HG03457 (cell line): ENCODE data around the gene EFL1.

Experiments
- ATAC-seq: cut with Tn5 transposase; IDR thresholded peaks from one replicate; pipeline ENCODE4 v1.9.1; 2021; ENCODE audit warnings: moderate number of reproducible peaks; ENCODE audit not compliant: unreplicated experiment

Gene EFL1

DNA sequence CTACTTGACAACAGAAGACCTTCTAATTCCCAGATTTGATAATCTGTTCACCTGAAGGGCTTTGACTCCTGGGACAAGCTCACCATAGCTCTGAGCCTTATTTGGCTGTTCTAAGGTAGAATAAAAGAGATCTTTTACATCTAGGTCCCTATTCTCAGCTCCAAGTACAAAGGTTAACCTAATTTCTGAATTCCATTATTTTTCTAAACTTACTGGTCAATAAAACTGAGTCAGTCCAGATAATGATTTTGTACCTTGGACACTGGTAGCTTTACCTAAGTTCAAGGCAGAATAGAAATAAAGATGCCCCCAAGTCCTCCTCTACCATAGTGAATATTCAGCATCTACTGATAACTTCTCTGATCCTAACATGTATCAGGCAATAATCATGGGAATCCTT lies 135.0 kb downstream of the EFL1 start:
- no peak for ATAC-seq

DNA sequence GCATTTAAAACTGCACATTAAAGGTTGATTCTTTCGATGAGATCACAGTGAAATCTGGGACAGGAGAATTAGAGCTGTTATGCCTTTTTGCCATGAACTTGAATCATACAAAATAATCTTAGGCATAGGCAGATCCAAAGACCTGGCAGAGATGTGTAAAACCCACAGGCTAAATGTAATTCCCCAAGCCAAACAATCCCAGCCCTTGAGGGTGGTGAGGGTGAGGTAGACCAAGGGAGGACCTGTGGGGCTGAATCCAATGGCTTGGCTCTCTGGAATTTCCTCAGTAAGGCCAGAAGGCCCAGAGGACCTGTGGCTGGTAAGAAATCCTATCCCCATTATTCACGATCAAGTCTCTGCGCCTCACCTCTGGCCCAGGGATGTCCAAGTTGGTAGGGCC lies 136.2 kb downstream of the EFL1 start:
- ATAC-seq = no peak

DNA sequence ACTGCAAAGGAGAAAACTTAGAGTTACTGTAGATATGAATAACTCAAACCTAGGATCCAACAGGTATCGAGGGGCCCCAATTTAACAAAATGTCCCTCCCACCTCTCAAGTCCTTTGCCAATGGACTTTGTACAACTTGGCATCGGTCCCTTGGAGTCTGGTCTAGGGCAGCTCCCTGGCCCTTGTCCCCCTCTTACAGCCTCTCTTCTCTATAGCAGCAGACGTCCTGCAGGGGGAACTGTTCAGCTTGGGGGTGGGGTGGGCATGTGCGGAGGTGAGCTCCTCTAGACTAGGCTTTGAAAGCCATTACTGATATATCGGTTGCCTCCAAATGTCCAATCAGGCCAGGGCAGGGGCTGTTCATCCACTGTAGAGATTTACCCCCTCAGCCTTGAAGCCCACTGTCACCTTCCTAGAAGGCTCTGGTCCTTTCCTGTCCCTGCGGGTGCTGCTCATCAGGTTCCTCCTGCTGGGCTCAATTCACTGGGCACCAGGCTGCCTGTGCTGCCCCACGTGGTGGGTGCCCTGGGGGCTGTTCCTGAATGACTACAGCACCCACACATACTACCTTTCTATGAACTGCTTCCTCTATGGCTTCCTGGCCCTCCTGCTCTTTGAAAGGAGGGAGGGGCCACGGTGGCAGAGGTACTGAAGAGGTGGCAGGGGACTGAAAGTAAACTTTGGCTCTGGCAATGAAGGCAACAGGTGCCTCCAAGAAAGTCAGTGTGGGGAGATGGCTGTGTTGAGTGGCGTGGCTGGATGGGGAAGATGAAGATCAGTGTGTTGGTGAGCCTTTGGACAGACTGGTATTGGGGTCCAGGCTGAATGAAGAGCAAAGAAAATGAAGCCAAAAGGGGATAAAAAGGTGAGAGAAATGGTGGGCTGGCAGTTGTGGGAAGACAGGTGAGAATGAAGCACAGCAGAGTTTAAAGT lies 137.9 kb downstream of the EFL1 start:
- ATAC-seq = no peak

DNA sequence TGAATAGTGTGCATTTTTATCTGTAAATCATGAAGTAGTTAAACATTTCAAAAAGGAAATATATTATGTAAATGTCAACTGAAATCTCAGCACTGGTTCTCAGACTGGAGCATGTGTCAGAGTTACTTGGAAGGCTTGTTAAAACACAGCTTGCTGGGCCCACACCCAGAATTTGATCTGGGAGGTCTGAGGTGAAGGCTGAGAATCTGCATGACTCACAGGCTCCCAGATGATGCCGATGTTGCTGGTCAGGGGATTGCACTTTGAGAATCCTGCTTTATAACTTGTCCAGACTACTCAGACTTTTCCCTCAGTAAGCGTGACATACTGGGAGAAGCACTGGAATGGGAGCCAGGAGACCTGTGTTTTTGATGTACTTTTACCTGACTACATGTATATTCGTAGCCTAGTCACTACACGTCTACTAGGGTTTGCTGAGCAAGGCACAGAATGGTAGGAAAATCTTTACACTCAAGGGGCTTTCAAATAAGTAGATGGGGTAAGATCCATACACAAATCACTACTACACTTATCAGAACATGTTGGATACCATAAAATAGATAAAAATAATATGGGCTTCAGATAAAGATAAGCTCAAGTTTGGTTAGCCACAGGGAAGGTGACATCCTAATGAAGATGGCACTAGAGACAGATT lies 139.7 kb downstream of the EFL1 start:
- no peak for ATAC-seq

DNA sequence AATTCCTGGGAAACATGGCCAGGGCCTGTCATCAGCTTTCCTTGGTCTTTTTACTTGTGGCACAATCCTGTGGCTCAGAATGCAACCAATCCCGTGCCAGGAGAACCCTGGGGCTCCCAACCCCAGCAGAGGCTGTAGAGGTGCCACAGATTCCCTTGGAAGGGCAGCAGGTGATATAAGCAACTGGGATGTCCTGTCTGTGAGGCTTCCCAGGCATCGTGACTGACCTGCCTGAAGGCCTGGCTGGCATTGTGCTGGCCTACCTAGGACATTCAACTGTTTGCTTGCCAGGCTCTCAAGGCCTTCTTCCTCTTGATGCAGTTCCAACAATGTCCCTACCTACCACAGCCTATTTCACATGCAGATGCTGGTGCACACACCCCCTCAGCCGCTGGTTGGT lies 144.5 kb downstream of the EFL1 start:
- no peak for ATAC-seq

DNA sequence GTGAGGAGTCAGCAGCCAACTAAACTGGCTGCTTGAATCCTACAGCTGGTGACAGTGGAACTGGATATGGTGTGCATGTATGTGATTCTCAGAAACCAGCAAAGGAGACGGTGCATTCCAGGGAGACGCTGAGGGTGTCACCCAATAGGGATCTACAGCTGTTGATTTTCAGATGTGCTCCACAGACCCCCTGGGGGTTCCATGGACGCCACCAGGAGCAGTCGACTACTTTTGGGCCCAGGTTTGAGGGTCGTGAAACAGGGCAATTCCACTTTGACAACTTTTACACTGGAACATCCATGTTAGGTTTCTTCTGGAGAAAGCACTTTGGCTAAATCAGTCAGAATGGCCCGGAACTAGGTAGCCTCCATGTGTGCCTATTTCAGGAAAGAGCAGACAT lies 145.2 kb downstream of the EFL1 start:
- ATAC-seq = no peak

DNA sequence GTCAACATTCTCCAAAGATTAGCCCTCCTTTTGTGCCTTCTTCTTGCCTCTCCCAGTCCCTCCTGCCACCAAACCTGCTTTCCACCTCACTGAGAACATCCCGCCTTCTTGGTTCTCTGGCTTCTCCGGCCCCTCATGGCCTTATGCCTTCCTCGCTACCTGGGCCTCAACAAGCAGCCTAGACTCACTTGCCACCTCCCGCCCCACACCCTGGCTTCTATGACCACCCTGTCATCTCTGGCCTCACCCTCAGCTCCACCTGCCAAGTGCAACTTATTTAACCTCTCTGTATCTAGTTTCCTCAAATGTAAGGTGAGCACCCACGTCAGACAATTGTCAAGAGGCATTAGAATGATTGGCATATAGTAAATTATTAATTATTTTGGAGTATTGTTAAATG lies 147.9 kb downstream of the EFL1 start:
- no peak for ATAC-seq

DNA sequence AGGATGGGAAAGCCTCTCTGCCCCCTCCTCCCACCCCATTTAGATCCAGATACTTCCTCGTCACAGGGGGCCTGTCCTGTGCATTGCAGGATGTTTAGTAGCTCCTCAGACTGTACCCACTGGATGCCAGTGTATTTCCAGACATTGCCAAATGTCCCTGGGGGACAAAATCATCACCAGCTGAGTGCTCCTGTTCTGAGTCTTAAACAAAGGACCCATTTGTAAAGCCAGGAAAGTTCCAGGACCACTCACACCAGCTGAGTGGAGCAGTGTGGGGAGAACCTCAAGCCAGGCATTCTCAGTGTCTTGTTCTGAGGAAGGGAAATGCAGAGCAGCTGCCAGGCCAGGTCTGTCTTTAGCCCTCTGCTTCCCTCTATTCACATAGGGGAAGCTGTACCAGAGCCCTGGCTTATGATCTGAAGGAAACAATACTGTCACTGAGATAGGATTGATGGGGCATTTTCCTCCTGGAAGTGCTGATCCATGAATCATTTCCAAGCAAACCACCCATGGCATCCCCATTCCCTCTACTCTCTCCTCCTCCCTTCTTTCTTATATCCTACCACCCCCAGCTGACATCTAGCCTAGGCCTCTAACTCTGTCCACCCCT lies 149.3 kb downstream of the EFL1 start:
- ATAC-seq = no peak

DNA sequence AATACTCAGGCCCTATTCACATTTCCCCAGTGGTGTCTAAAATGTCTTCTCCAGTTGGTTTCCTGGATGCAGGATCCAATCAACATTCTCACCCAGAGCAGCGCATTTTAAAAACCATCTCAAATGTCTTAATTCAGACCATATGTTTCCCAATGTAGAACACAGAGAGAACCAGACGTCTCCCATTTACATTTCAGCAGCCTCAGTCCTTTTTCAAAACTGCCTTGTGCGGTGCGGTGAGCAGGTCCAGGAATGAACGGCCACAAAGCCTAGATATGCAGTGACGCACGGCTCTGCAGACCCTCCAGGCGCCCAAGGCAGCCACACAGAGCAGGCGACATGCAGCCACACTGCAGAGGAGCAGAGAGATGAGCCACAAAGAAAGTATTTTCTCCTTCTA lies 150.6 kb downstream of the EFL1 start:
- ATAC-seq = no peak

DNA sequence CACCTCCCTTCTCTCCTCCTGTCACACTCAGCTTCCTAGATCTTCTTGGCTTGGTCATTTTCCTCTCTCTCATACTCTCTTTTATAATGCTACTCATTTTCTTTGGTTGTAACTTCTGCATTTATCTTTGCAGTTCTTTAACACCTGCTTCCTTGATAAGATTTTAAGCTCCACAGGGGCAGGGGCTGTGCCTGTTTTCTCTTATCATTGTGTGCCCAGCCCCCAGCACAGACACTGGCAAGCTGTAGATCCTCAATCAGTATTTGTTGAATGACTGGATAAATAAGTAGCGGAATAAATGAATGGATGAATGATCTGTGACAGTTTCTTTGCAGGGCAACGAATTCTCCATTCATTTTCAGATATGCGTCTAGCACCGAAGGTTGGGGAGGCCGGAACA lies 152.4 kb downstream of the EFL1 start:
- no peak for ATAC-seq

DNA sequence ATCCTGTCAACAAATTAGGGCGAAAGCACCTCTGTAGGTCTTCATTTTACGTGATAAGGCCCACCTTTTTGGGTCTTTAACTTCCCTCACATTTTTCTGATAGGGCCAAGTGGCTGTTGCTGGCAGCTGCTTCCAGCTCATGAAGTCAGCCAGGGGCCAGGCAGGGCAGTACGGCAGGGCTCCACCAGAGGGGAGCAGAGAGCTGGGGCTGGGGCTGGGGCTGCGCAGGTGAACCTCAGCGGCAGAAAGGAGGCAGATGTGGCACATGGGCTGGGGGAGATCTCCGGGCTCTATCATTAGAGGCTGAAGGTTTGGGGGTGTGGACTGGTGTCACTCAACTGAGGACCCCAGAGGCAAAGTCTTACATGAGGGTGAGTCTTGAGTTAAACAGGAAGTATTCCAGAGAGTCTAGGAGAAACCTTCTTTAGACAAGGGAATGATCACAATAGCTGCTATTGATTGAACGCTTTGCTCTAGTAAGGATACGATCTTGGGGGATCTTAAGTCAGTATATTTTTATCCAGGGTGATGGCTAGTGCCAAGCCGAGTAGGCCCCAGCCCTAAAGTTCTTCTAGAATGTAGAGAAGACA lies 153.9 kb downstream of the EFL1 start:
- peak; percentile 72 for ATAC-seq

DNA sequence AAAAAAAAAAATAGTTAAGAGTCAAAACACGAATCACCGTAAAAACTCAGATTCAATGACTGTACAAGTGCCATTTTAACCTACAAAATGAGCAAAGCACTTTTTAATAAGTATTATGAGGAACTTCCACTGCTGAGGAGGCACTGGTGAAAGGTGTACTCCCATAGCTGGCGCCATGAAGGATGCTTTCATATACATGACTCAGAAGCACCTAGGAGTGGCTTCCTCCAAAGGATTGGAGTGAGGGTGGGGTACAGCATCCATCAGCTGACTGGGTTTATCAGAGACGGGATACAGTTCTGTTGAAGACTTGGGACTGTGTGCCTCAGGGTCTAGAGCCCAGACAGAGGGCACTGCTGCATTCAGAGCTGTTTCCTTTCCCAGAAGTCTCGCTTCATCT lies 155.9 kb downstream of the EFL1 start:
- no peak for ATAC-seq

DNA sequence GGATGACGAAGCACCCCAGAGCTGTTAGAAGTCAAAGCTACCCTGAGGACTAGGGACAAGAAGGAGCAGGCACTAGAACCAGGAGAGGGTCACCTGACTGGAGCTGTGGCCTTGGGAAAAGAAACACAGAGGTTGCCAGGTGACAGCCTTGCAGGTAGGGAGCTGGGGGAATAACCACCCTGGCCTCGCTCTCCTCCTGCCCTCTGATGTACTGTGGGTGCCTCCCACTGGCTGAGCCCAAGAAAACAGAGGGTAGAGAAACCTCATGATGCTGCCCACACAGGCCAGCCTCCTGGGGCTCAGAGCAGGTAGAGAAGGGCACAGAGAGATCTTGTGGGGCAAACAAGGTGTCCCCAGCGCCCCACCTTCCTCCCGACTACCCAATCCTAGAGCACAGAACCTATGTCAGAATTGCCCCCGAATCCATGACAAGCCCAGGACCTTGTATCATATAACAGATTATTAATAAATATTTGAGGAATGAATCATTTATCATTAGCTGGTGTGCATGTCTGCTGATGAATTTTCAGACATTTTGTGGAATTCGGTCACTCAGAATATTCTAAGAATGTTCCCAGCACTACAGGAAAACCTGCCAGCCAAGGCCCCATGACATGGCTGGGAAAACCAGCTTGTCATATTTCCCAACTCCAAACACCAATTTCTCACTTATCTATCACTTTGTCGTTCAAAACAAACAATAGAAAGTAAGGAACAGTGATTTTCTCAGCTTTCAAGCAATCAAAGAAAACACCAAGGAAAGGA lies 156.9 kb downstream of the EFL1 start:
- no peak for ATAC-seq

DNA sequence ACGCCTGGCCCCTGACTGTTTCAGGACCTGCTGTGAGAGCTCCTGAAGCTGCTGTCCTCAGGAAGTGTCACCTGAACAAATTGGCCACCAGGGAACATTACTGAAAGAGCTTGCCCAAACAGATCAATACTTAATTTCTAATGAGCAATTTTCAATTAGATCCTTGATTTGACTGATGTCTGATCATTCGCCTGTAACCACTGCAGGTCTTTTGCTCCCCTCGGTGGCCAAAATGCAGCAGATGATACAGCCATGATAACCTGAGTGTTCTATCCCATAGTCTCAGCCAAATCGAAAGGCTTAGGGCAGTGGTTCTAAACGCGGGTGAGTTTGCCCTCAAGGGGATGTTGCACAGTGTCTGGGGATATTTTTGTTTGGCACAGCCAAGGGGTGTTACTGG lies 159.1 kb downstream of the EFL1 start:
- no peak for ATAC-seq

DNA sequence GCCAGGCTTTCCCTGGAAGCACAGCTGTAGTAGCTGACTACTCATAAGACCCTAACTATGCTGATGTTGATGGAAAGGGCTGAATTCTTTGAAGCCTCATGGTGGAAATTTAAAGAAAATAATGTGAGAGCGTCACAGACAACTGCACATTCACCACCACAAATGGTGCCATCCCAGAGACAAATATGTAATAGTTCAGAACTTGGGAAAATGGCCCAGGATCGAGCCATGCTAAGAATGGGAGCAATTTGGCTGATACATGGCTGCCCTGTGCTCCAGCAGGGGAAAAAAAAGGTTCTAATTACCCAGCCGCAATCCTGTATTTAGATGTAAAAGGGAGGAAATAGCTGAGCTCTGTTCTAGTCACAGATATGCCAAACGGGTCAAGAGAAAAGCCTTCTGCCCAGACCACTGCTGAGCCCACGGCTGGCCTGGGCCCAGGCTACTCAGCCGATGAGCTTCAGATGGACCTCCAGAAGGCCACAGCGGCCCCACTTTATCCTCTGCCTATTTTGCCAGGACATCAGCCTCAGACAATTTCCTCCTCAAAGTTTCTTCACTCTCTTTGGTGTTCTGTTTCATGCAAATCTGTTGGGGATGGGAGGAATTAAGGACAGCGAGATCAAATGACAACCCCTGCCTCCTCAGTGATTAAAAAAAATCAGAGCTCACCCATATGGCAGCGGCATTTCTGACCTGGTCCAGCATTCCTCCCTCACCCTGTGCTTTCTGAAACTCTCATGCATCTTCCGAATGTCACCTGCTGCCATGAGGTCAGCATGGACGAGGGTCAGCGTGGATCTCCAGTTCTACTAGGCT lies 162.2 kb downstream of the EFL1 start:
- ATAC-seq = no peak

DNA sequence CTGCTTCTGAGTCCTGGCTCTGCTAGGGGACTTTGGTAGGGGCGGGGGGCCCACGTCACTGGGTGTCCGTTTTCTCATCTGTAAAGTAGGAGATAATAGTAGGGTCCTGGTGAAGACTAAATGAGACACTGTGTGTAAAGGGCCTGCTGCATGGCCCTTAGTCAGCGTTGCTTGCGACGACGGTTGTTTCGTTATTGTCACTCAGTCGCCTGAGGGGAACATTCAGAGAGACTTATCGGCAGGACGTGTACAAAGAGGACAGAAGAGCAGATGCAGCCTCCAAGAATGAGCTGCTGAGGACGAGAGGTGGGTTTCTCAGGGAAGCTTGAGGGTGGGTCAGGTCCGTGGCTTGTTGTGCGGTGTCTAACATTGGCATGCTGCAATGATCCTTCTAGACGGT lies 163.9 kb downstream of the EFL1 start:
- ATAC-seq = no peak

DNA sequence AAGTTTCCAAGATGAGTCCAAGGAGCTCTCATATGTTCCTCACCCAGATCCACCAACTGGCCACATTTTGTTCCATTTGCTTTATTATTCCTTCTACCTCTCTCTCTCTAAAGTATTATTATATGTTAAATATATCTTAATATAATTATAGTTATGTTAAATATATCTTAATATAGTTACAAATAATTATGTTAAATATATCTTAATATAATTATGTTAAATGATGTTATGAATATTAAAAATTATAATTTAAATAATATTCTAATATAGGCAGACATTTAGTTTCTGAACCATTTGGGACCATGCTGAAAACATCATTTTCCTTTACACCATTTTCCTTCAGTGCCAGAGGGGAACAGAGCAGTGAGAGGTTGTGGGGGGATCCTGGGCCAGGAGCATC lies 166.7 kb downstream of the EFL1 start:
- ATAC-seq = no peak

DNA sequence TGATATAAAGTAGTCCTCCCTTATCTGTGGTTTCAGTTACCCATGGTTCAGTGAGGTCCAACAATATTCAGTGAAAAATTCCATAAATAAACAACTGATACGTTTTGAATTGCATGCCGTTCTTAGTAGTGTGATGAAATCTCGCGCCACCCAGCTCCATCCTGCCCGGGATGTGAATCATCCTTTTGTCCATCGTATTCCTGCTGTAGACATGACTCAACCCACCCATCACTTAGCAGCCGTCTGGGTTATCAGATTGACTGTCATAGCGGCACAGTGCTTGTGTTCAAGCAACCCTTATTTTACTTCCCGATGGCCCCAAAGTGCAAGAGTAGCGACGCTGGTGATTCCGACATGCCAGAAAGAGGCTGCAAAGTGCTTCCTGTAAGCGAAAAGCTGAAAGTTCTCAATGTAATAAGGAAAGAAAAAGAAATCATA lies 168.7 kb downstream of the EFL1 start:
- ATAC-seq = no peak

DNA sequence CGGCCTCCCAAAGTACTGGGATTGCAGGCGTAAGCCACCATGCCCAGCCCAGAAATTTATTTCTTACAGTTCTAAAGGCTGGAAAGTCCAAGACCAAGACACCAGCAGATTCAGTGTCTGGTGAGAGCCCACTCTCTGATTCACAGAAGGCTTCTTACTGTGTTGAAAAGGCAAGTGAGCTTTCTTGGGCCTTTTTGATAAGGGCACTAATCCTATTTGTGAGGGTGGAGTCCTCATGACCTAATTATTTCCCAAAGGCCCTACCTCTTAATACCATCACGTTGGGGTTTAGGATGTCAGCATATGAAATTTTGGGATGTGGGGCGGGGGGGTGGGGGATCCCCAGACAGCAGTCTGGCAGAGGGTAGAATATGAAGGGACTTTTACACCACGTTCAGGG lies 169.2 kb downstream of the EFL1 start:
- no peak for ATAC-seq

DNA sequence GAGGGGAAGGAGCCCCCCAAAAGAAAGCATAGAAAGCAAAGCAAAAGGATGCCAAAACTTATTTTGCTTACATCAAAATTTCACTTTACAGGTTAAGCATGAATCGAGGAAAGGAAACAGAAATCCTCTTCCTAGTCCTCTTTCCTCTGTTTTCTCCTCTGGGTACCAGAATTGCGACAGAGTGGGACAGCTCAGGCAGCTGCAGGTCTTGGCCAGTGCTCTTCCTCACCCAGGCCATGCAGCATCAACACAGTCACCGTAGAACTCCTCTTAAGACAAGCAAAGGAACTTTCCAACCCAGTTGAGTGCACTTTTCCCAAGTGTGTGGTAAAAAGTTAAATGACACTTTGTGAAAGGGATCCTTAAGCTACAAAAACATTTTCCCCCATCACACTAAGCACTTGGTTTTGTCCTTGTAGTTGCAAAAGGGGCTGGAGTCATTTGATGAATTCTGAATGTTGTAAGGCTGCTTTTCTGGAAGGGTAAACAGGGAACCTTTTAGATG lies 170.8 kb downstream of the EFL1 start:
- ATAC-seq = no peak
